ENCODE results near the gene DEGS2.

The DEGS2 gene

DNA sequence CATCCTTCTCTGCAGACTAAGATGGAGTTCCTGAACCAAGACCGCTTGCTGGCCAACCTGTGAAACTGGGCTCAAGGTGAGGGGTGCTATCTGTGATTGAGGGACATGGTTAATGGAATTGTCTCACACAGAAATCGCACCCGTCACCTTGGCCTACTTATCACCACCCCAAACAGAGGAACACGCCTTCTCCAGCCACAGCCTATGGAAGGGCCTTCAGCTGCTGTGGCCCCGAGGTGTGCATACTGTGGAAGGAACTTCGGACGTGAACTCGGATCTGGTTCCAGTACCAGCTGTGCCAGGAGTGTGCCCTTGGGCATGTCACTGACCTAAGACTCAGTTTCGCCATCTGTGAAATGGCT, 49.9 kb downstream of the DEGS2 start:
- no peaks in the 10 kb centered on the region for H3K36me3 ChIP-seq (ENCODE audit: control insufficient read depth in 2 of 2, insufficient read depth in 2 of 2, low read length in 2 of 2)
- H3K9me3 ChIP-seq (ENCODE audit: control insufficient read depth in 2 of 2, low read length in 2 of 2): no peaks in the 10 kb centered on the region
- no peak overlapping the region for H3K4me3 ChIP-seq (ENCODE audit: low read length in 2 of 2)
- no peaks in the 10 kb centered on the region for H3K27me3 ChIP-seq (ENCODE audit: control insufficient read depth in 1 of 2, insufficient read depth in 2 of 2, low read length in 2 of 2)
- no peak overlapping the region for H3K27ac ChIP-seq (ENCODE audit: low read length)
- H3K4me1 ChIP-seq (ENCODE audit: control insufficient read depth, insufficient read depth, low read length): peaks cover 22% of the 10 kb centered on the region
- H3K9ac ChIP-seq (ENCODE audit: low read length in 2 of 2): no peak overlapping the region

DNA sequence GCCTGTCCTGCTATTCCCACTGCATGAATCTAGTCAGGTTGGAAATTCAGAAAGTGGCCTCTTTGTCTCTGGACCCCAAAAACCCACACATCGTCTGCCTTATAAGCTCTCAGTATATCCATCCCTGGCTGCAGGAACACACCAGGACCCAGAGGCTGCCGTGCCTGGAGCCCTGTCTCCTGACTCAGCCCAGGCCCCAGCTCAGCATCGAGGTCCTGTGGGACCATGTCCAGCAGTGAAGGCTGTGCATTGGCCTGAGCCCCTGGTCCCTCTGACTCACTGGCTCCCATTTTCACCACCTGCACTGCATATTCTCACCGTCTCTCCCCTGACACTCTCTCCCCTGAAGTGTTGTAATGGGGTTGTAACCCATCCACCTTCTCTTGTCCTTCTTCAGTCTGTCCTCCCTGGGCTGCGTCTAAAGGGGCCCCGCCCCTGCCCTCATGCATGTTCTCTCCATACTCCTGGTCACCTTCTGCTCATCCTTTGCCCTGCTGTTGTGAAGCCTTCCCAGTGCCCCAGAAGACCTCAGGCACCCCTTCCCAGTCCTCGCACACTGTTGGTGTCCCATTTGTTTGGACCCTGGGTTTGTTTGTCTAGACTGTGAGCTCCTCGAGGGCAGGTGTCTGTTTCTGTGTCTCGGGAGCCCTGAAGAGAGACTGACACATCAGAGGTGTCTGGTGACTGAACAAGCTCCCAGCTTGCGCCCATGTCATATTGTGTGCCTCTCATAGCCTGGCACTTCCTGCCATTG, 50.4 kb downstream of the DEGS2 start:
- H3K4me1 ChIP-seq (ENCODE audit: control insufficient read depth, insufficient read depth, low read length): peaks cover 22% of the 10 kb centered on the region
- H3K4me3 ChIP-seq (ENCODE audit: low read length in 2 of 2): no peak overlapping the region
- H3K9ac ChIP-seq (ENCODE audit: low read length in 2 of 2): no peak overlapping the region

DNA sequence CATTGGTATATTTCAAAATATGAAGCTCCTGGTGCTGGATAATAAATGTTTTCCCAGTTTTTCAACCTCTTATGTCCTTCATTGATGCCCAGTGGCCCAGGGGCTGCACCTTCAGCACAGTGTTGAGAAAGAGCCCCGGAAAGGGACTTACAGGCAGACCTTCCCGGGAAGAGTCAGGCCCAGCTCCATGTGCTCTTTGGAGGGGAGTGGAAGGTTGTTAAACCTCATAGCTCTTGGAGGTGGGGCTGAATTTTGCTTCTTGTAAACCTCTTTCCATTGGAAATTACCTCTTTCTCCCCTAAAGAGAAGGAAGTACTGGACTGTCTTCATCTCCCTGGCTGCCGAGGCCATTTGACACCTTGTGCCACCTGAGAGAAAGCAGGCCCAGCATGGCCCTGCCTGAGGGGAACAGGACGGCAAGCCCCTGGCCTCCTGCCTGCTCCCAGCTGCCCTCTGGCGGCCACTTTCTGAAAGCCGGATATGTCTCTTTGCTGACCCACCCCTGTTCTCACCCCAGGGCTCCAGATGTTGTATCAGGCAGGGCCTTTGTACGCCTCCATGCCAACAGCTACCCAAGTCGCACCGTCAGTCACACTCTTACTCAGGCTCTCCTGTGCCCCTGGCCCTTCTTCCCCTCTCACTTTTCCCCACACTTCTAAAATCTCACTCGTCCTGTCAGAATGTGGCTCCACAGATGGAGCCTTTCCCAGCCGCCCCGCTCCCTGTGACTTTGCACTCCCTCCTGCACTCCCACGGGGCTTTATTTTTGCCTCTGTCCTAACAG, 51.2 kb downstream of the DEGS2 start:
- H3K9me3 ChIP-seq (ENCODE audit: control insufficient read depth in 2 of 2, low read length in 2 of 2): no peaks in the 10 kb centered on the region
- H3K9ac ChIP-seq (ENCODE audit: low read length in 2 of 2): peak overlapping the region in 1 of 2 donors; percentile 29
- H3K27me3 ChIP-seq (ENCODE audit: control insufficient read depth in 1 of 2, insufficient read depth in 2 of 2, low read length in 2 of 2): no peaks in the 10 kb centered on the region
- no peak overlapping the region for H3K4me3 ChIP-seq (ENCODE audit: low read length in 2 of 2)
- no peaks in the 10 kb centered on the region for H3K36me3 ChIP-seq (ENCODE audit: control insufficient read depth in 2 of 2, insufficient read depth in 2 of 2, low read length in 2 of 2)
- H3K27ac ChIP-seq (ENCODE audit: low read length): no peak overlapping the region
- H3K4me1 ChIP-seq (ENCODE audit: control insufficient read depth, insufficient read depth, low read length): peaks cover 29% of the 10 kb centered on the region

More for the DNA sequence above, 50.4 kb downstream of the DEGS2 start:
- H3K27me3 ChIP-seq (ENCODE audit: control insufficient read depth in 1 of 2, insufficient read depth in 2 of 2, low read length in 2 of 2): no peaks in the 10 kb centered on the region
- H3K27ac ChIP-seq (ENCODE audit: low read length): no peak overlapping the region
- H3K9me3 ChIP-seq (ENCODE audit: control insufficient read depth in 2 of 2, low read length in 2 of 2): no peaks in the 10 kb centered on the region
- no peaks in the 10 kb centered on the region for H3K36me3 ChIP-seq (ENCODE audit: control insufficient read depth in 2 of 2, insufficient read depth in 2 of 2, low read length in 2 of 2)

DNA sequence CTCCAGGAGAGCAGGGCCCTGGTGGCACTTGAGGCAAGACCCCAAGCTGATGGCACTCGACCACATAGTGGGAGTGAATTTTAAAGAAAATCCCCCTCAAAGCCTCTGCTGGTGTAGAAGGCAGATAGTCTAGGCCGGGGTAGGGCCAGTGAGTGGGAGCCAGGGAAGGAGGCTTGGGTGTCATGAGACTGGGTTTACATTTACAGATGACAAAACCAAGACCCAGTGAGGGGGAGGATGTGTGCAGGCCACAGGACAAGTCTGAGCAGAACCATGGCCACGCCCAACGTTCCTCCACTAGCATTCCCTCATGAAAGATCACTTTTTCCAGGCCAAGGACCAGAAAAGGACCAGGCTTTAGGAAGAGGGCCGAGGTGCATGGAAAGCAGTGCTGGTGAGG, 52.2 kb downstream of the DEGS2 start:
- Histone ChIP-seq H3K27me3 (ENCODE audit: control insufficient read depth in 1 of 2, insufficient read depth in 2 of 2, low read length in 2 of 2) (no peaks in the 10 kb centered on the region), H3K9me3 (ENCODE audit: control insufficient read depth in 2 of 2, low read length in 2 of 2) (no peaks in the 10 kb centered on the region), H3K4me3 (ENCODE audit: low read length in 2 of 2) (no peak overlapping the region), H3K4me1 (ENCODE audit: control insufficient read depth, insufficient read depth, low read length) (peaks cover 30% of the 10 kb centered on the region), H3K36me3 (ENCODE audit: control insufficient read depth in 2 of 2, insufficient read depth in 2 of 2, low read length in 2 of 2) (no peaks in the 10 kb centered on the region), H3K9ac (ENCODE audit: low read length in 2 of 2) (no peak overlapping the region), H3K27ac (ENCODE audit: low read length) (no peak overlapping the region)

- H3K4me1 ChIP-seq (ENCODE audit: control insufficient read depth, insufficient read depth, low read length): peaks cover 30% of the 10 kb centered on the region
- no peaks in the 10 kb centered on the region for H3K27me3 ChIP-seq (ENCODE audit: control insufficient read depth in 1 of 2, insufficient read depth in 2 of 2, low read length in 2 of 2)
- no peaks in the 10 kb centered on the region for H3K36me3 ChIP-seq (ENCODE audit: control insufficient read depth in 2 of 2, insufficient read depth in 2 of 2, low read length in 2 of 2)
- no peak overlapping the region for H3K4me3 ChIP-seq (ENCODE audit: low read length in 2 of 2)
- H3K27ac ChIP-seq (ENCODE audit: low read length): no peak overlapping the region
- H3K9ac ChIP-seq (ENCODE audit: low read length in 2 of 2): no peak overlapping the region
- H3K9me3 ChIP-seq (ENCODE audit: control insufficient read depth in 2 of 2, low read length in 2 of 2): no peaks in the 10 kb centered on the region
These were observed 53.0 kb downstream of the DEGS2 start for GRCh38 chr14:100106250-100107112.

- Histone ChIP-seq H3K27ac (ENCODE audit: low read length) (peak overlapping the region; percentile 18), H3K27me3 (ENCODE audit: control insufficient read depth in 1 of 2, insufficient read depth in 2 of 2, low read length in 2 of 2) (no peaks in the 10 kb centered on the region)
These were observed 53.9 kb downstream of the DEGS2 start for GRCh38 chr14:100105357-100106169.

GRCh38 chr14:100104523-100105300, 54.7 kb downstream of the DEGS2 start:
- Histone ChIP-seq H3K27me3 (ENCODE audit: control insufficient read depth in 1 of 2, insufficient read depth in 2 of 2, low read length in 2 of 2) (no peaks in the 10 kb centered on the region), H3K9me3 (ENCODE audit: control insufficient read depth in 2 of 2, low read length in 2 of 2) (no peaks in the 10 kb centered on the region), H3K27ac (ENCODE audit: low read length) (peak overlapping the region; percentile 18), H3K36me3 (ENCODE audit: control insufficient read depth in 2 of 2, insufficient read depth in 2 of 2, low read length in 2 of 2) (no peaks in the 10 kb centered on the region), H3K4me1 (ENCODE audit: control insufficient read depth, insufficient read depth, low read length) (peaks cover 30% of the 10 kb centered on the region), H3K4me3 (ENCODE audit: low read length in 2 of 2) (no peak overlapping the region), H3K9ac (ENCODE audit: low read length in 2 of 2) (no peak overlapping the region)

More at GRCh38 chr14:100105357-100106169, 53.9 kb downstream of the DEGS2 start:
- H3K9me3 ChIP-seq (ENCODE audit: control insufficient read depth in 2 of 2, low read length in 2 of 2): no peaks in the 10 kb centered on the region
- H3K4me3 ChIP-seq (ENCODE audit: low read length in 2 of 2): no peak overlapping the region
- peaks cover 30% of the 10 kb centered on the region for H3K4me1 ChIP-seq (ENCODE audit: control insufficient read depth, insufficient read depth, low read length)
- no peak overlapping the region for H3K9ac ChIP-seq (ENCODE audit: low read length in 2 of 2)
- H3K36me3 ChIP-seq (ENCODE audit: control insufficient read depth in 2 of 2, insufficient read depth in 2 of 2, low read length in 2 of 2): no peaks in the 10 kb centered on the region

- Histone ChIP-seq H3K36me3 (ENCODE audit: control insufficient read depth in 2 of 2, insufficient read depth in 2 of 2, low read length in 2 of 2) (no peaks in the 10 kb centered on the region), H3K27ac (ENCODE audit: low read length) (no peak overlapping the region), H3K4me3 (ENCODE audit: low read length in 2 of 2) (no peak overlapping the region), H3K9ac (ENCODE audit: low read length in 2 of 2) (no peak overlapping the region), H3K9me3 (ENCODE audit: control insufficient read depth in 2 of 2, low read length in 2 of 2) (no peaks in the 10 kb centered on the region), H3K27me3 (ENCODE audit: control insufficient read depth in 1 of 2, insufficient read depth in 2 of 2, low read length in 2 of 2) (no peaks in the 10 kb centered on the region), H3K4me1 (ENCODE audit: control insufficient read depth, insufficient read depth, low read length) (peaks cover 30% of the 10 kb centered on the region)
These were observed 55.5 kb downstream of the DEGS2 start for GRCh38 chr14:100104006-100104352.

DNA sequence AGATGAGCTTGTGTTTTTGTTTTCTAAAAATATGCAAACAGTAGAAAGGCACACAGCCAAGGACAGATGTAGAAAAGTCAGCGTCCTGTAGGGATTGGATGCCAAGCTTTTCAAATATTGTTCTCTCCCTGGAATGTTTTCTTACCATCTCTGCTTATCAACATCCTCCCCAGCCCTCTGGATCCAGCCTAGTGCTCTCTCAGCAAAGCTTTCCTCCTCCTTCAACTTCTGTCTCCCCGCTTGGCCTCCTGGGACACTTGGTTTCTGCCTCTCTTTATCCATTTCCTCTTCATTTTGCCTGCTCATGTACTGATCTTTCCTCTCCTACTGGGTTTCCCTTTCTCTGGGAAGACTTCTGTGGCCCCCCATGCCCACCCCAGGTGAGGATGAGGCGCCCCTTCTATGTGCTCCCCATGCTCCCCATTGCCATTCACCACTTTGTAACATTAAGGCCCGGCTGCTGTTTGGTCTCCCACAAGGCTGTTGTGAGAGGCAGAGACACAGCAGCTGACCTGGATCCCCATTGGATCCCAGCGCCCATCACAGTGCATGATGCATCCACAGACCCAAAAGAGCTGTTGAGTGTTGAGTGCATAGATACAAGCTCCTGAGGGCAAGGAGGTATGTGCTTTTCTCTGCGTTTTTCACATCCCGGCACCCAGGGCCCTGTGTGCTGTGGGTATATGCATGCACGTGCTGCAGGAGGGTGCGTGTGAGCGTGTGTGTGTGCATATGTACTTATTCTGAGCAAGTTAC, 56.0 kb downstream of the DEGS2 start:
- Histone ChIP-seq H3K4me3 (ENCODE audit: low read length in 2 of 2) (no peak overlapping the region), H3K27me3 (ENCODE audit: control insufficient read depth in 1 of 2, insufficient read depth in 2 of 2, low read length in 2 of 2) (no peaks in the 10 kb centered on the region), H3K9ac (ENCODE audit: low read length in 2 of 2) (no peak overlapping the region), H3K36me3 (ENCODE audit: control insufficient read depth in 2 of 2, insufficient read depth in 2 of 2, low read length in 2 of 2) (peaks cover 0 to 2% of the 10 kb centered on the region in 2 donors), H3K27ac (ENCODE audit: low read length) (no peak overlapping the region), H3K4me1 (ENCODE audit: control insufficient read depth, insufficient read depth, low read length) (peaks cover 25% of the 10 kb centered on the region), H3K9me3 (ENCODE audit: control insufficient read depth in 2 of 2, low read length in 2 of 2) (no peaks in the 10 kb centered on the region)
